Activated CD4-positive, CD25-positive, alpha-beta regulatory T cell treated with anti-CD3 and anti-CD28 coated beads, Interleukin-2, amount 50 U/mL, for 16 hours (primary cell): ENCODE results near the gene STYXL1.
A peak's percentile ranks its signal among the peaks of the same experiment; 100 is the strongest.
"Not testable (repeated sequence)": the region's sequence is repeated elsewhere in the genome, so short reads cannot be mapped to it uniquely, and the experiment has no call there.

Experiments used
- DNase-seq: peaks from one replicate; pipeline ENCODE4 v3.0.0-alpha.2; 2020; ENCODE audit warnings: low read depth, low spot score

Gene STYXL1, protein sequence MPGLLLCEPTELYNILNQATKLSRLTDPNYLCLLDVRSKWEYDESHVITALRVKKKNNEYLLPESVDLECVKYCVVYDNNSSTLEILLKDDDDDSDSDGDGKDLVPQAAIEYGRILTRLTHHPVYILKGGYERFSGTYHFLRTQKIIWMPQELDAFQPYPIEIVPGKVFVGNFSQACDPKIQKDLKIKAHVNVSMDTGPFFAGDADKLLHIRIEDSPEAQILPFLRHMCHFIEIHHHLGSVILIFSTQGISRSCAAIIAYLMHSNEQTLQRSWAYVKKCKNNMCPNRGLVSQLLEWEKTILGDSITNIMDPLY

DNA sequence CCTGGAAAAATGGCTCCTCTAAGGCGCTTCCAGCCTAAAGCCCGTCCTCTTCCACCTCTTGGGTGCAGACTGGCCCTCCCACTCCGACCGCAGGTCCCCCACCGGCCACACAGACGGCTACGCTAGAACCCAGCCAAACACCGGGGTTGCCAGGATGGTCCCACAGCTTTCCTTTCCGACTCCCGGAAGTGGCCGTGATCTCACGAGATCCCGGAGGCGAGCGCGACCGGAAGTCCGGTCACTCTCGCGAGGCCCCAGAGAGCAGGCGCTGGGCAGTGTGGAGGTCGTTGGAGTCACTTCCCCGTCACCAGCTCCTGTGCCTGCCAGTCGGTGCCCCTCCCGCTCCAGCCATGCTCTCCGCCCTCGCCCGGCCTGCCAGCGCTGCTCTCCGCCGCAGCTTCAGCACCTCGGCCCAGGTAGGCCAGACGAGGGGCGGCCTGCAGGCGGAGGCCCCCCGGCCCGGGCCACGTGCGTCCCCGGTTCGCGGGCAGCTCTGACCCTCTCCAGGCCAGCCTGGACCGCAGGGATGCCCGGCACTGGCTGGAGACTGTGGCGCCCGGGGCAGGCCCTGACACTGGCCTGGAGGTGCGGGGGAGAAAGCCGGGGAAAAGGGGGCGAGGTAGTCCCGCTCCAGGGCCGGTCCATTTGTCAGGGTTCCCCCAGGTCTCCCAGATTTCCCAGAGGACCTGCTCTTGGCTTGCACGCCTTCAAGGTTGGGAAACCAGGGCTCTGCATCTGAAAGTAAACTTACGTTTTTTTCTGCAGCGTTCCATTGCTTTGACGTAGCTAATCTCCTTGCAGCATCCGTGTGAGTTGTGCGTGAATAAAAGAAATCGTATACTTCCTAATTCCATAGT is at the start of gene STYXL1, which contains the start of gene MDH2:
TSS of gene STYXL1 (minus strand) at position 190 of the 857 bp plus-strand sequence. CDS start 17,477 bp downstream, outside the sequence.
TSS of gene MDH2 (plus strand) at position 296 of the 857 bp plus-strand sequence. CDS start at position 351, 55 bp downstream.
- DNase-seq = peak; percentile 80

GRCh38 chr7:76095908-76096307 is 48.1 kb upstream of the STYXL1 start:
- DNase-seq = no peak

DNA sequence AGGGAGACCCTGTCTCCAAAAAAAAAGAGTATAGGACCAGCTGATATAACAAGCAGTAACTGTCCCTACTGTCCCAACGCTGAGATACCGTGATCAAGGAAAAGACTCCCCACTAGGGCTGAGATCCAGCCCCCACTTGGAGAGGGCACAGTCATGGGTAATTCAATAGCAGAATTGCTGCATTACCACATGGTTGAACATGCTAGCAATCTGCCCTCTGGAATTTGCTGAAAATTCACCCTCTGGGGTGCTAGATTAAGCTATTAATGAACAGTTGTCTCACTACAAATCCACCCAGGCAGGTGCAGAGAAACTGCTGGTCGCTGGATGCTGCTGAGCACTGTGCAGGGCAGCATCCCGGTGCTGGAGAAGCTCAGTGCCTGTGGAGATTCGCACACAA is 46.5 kb upstream of the STYXL1 start:
- DNase-seq = not testable (repeated sequence)

GRCh38 chr7:76093531-76093930 is 45.7 kb upstream of the STYXL1 start:
- DNase-seq = not testable (repeated sequence)

DNA sequence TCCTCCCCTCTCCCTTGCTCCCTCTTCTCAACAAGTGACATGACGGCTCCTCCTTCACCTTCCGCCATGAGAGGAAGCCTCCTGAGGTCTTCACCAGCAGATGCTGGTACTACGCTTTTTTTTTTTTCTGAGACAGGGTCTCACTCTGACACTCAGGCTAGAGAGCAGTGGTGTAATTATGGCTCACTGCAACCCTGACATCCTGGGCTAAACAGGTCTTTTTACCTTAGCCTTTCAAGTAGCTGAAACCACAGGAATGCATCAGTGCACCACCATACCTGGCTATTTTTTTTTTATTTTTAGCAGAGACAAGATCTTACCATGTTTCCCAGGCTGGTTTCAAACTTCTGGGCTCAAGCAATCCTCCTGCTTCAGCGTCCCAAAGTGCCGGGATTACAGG is 43.7 kb upstream of the STYXL1 start:
- no peak for DNase-seq

- DNase-seq = no peak
Measured at GRCh38 chr7:76089865-76090475, 42.2 kb upstream of the STYXL1 start.

- DNase-seq = not testable (repeated sequence)
Measured at GRCh38 chr7:76087362-76087791, 39.6 kb upstream of the STYXL1 start.

DNA sequence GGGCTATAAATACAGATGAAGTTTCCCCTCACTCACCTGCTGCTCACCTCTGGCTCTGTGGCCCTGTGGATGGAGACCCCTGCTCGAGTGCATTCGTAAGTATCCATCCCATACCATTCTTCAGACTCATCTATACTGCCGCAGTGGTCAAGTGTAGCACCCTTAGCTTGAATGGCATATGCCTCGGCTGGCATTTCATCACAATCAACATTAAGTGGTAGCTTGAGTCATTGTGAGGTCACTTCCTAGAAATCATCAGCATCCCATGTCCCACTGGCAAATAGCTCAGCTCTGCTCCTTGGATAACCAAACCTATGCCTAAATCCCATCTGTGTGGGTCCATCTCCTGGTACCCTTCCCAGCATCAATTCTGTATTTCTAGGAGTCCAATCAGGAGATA is 38.3 kb upstream of the STYXL1 start:
- DNase-seq = no peak

DNA sequence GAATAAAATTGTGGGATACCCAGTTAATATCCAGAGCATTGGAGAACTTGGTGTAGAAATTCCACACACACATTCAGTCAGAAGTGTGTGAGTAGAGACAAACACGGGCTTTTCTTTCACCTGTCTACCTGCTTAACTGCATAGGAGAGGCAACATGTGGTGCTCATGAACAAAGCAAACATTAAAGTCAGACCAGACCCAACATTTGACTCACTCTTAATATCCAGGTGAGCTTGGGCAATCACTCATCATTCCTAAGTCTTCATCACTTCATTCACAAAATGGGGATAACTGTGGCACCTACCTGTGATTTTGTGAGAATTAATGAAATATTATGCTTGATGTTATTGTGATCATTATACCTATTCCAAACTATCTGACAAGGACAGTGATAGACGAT is 36.3 kb upstream of the STYXL1 start:
- DNase-seq = not testable (repeated sequence)

- no peak for DNase-seq
Measured at GRCh38 chr7:76080204-76080603, 32.4 kb upstream of the STYXL1 start.

DNA sequence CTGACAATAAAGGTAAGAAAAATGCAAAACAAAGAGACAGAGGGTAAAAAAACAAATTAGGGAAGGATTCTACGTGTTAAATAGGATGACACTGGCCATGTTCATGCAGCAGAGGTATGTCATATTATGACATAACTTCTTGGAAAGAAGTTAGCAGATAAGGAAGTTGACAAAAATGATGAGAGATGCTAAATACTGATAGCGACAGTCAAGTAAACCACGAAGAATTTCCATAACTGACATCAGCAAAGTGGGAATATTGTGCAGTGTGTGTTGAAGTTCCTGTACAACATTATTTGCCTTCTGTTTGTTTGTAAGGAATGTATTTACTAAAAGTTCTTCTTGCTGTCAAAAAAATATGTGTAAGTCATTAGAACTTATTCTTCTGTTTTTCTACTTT is 29.6 kb upstream of the STYXL1 start:
- no peak for DNase-seq

GRCh38 chr7:76076995-76077394 is 29.2 kb upstream of the STYXL1 start:
- no peak for DNase-seq

DNA sequence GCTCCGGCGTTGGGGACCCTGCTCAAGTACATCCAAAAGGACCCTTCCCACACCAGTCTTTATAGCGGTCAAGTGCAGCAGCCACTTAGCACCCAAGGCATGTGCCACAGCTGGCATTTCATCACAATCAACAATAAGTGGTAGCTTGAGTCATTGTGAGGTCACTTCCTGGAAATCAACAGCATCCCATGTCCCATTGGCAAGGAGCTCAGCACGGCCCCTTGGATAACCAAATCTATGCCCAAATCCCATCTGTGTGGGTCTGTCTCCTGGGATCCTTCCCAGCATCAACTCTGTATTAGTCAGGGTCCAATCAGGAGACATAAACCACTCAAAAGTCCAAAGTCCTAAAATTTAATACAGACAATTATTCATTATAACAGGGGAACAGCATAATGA is 27.2 kb upstream of the STYXL1 start:
- DNase-seq = no peak

DNA sequence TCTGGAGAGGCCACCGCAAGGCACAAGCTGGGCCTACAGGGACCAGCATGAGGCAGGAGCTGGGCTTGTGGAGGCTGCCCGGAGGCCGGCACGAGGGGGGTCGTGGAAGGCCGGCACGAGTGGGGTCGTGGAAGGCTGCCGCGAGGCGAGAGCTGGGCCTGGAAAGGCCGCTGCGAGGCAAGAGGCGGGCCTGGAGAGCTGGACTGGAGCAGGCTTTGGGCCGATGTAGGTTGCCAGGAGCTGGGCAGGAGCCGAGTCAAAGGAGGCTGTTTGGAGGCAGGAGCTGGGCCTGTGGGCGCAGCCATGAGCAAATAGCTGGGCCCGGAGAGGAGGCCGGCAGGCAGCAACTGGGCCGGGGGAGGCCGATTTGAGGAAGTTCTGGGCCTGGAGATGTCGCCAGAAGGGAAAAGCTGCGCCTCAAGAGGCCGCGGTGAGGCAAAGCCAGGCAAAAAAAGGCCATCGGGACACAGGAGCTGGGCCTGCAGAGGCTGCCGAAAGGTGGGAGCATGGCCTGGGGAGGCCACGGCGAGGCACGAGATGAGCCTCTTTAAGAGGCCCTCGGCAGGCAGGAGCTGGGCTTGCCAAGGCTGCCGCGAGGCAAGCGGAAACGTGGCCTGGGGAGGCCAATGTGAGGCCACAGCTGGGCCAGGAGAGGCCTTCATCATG is 26.6 kb upstream of the STYXL1 start:
- DNase-seq = no peak

DNA sequence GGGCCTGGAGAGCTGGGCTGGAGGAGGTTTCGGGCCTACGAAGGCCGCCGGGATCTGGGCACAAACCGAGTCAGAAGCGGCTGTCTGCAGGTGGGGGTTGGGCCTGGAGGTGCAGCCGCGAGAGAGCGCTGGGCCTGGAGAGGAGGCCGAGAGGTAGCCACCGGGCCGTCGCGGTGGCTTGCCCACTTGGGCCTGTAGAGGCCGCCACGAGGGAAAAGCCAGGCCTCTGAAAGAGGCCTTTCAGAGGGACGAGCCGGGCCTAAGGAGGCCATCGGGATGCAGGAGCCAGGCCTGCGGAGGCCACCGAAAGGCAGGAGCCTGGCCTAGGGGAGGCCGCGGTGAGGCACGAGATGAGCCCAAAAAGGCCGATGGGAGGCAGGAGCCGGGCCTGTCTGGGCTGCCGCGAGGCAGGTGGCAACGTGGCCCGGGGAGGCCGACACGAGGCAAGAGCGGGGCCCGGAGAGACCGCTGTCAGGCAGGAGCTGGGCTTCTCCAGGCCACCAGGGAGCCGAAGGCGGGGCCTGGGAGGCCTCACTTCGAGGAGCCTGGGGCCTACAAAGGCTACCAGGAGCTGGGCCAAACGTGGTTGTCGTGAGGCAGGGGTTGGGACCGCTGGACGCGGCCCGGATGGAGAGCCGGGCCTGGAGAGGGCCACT is 25.7 kb upstream of the STYXL1 start:
- DNase-seq = no peak

DNA sequence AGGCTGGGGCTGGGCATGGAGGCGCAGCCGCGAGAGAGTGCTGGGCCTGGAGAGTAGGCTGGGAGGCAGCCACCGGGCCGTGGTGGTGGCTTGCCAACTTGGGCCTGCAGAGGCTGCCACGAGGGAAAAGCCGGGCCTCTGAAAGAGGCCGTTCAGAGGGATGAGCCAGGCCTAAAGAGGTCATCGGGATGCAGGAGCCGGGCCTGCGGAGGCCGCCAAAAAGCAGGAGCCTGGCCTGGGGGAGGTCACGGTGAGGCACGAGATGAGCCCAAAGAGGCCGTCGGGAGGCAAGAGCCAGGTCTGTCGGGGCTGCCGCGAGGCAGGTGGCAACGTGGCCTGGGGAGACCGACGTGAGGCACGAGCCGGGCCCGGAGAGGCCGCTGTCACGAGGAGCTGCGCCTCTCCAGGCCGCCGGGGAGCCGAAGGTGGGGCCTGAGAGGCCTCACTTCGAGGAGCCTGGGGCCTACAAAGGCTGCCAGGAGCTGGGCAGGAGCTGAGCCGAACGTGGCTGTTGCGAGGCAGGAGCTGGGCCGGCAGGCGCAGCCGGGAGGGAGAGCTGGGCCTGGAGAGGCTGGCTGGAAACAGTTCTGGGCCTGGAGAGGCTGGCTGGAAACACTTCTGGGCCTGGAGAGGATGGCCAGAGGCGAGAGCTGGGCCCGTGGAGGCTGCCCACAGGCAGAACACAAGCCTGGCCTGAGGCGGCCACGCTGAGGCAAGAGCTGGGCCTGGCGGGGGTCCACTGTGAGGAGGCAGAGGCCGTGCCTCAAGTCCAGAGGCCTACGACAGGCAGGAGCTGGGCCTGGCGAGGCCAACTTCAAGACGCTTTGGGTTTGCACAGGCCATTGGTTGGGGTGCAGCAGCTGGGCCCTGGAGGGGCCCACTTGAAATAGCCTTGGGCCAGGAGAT is 24.7 kb upstream of the STYXL1 start:
- no peak for DNase-seq

- DNase-seq = no peak
Measured at GRCh38 chr7:76071316-76072242, 23.8 kb upstream of the STYXL1 start.

DNA sequence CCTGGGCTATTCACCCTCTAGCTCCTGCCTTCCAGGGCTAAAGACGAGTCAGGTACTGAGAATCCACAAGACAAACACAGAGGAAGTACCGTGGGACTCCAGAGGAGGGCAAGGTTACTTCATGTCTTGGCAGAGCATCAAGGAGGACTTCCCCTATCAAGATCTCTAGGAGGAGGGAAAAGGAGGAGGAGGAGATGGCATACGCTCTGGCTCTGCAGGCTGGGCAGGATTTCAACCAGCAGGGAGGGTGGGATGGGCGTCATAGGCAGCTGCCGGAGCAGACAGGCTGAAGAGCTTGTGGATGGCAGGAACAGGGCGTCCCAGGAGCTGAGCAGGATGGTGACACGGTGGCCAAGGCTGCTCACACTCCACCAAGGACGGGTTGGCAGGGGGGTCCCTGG is 21.4 kb upstream of the STYXL1 start:
- DNase-seq = no peak
